WI38 (cell line): Measurements from ENCODE around the gene PTPRE.

Experiments used
- H3K4me3 ChIP-seq: 2 replicates; pipeline ENCODE4 v1.5.1; 2011; ENCODE audit warnings: low read depth, mild to moderate bottlenecking, control low read depth, low read length
- CTCF ChIP-seq: IDR thresholded peaks from 2 replicates; pipeline ENCODE4 v1.5.1; 2012; ENCODE audit warnings: low read depth, mild to moderate bottlenecking, control low read depth, low read length

The PTPRE gene

GRCh38 chr10:128095753-128096469 lies 189.0 kb downstream of the PTPRE start:
- no peak for TF ChIP-seq CTCF
- H3K4me3 ChIP-seq: no peak overlapping the region

GRCh38 chr10:128096486-128097199 lies 189.7 kb downstream of the PTPRE start:
- no peak for TF ChIP-seq CTCF
- H3K4me3 ChIP-seq: no peak overlapping the region

GRCh38 chr10:128097783-128098182 lies 190.9 kb downstream of the PTPRE start:
- H3K4me3 ChIP-seq: no peak overlapping the region
- TF ChIP-seq CTCF: no peak

GRCh38 chr10:128098631-128099030 lies 191.7 kb downstream of the PTPRE start:
- TF ChIP-seq CTCF: no peak
- H3K4me3 ChIP-seq: no peak overlapping the region

GRCh38 chr10:128099901-128100300 lies 193.0 kb downstream of the PTPRE start:
- no peak overlapping the region for H3K4me3 ChIP-seq
- TF ChIP-seq CTCF: no peak

- TF ChIP-seq CTCF: no peak
Measured at GRCh38 chr10:128101901-128102300, 195.0 kb downstream of the PTPRE start.

More at GRCh38 chr10:128101901-128102300, 195.0 kb downstream of the PTPRE start:
- no peak overlapping the region for H3K4me3 ChIP-seq
